ENCODE data around the gene IFT57.

Gene IFT57

GRCh38 chr3:108239082-108239481 is 16.9 kb upstream of the IFT57 start:
- TF ChIP-seq CTCF (IDR thresholded peaks at IDR 0.05) = no peak
- Histone ChIP-seq H3K9me3 (no peaks in the 10 kb centered on the region), H3K27ac (no peak overlapping the region), H3K4me1 (no peaks in the 10 kb centered on the region), H3K36me3 (no peaks in the 10 kb centered on the region), H3K27me3 (no peaks in the 10 kb centered on the region), H3K4me3 (no peak overlapping the region)
- intact Hi-C loops (cut with DNase I; ENCODE audit: low total_unique reads) = no loop called here
- DNase-seq = no peak

- H3K4me1 ChIP-seq = no peaks in the 10 kb centered on the region
- intact Hi-C loops (cut with DNase I; ENCODE audit: low total_unique reads) = no loop called here
- H3K36me3 ChIP-seq = no peaks in the 10 kb centered on the region
- no peaks in the 10 kb centered on the region for H3K27me3 ChIP-seq
- no peak for DNase-seq
- TF ChIP-seq CTCF (IDR thresholded peaks at IDR 0.05) = no peak
- H3K9me3 ChIP-seq = no peaks in the 10 kb centered on the region
- no peak overlapping the region for H3K4me3 ChIP-seq
- no peak overlapping the region for H3K27ac ChIP-seq
These were observed 13.1 kb upstream of the IFT57 start for GRCh38 chr3:108235290-108235689.

- Histone ChIP-seq H3K36me3 (no peaks in the 10 kb centered on the region), H3K9me3 (no peaks in the 10 kb centered on the region), H3K27me3 (no peaks in the 10 kb centered on the region), H3K4me3 (no peak overlapping the region), H3K4me1 (no peaks in the 10 kb centered on the region), H3K27ac (no peak overlapping the region)
- no peak for DNase-seq
- intact Hi-C loops (cut with DNase I; ENCODE audit: low total_unique reads) = no loop called here
- no peak for TF ChIP-seq CTCF (IDR thresholded peaks at IDR 0.05)
These were observed 12.2 kb upstream of the IFT57 start for GRCh38 chr3:108234387-108234957.

- Histone ChIP-seq H3K27ac (no peak overlapping the region), H3K9me3 (no peaks in the 10 kb centered on the region), H3K27me3 (no peaks in the 10 kb centered on the region), H3K4me3 (no peak overlapping the region), H3K4me1 (peaks cover 0 to 8% (median under 1%) of the 10 kb centered on the region in 4 donors), H3K36me3 (no peaks in the 10 kb centered on the region)
- DNase-seq = no peak
- intact Hi-C loops (cut with DNase I; ENCODE audit: low total_unique reads) = no loop called here
- TF ChIP-seq CTCF (IDR thresholded peaks at IDR 0.05) = no peak
These were observed 6.1 kb upstream of the IFT57 start for GRCh38 chr3:108228286-108228685.

GRCh38 chr3:108227131-108227530 is 4.9 kb upstream of the IFT57 start:
- H3K36me3 ChIP-seq = no peaks in the 10 kb centered on the region
- no peak overlapping the region for H3K4me3 ChIP-seq
- peaks cover 0 to 14% (median 3%) of the 10 kb centered on the region in 4 donors for H3K4me1 ChIP-seq
- H3K27me3 ChIP-seq = no peaks in the 10 kb centered on the region
- intact Hi-C loops (cut with DNase I; ENCODE audit: low total_unique reads) = no loop called here
- H3K27ac ChIP-seq = no peak overlapping the region
- no peak for TF ChIP-seq CTCF (IDR thresholded peaks at IDR 0.05)
- no peak for DNase-seq
- no peaks in the 10 kb centered on the region for H3K9me3 ChIP-seq

- intact Hi-C loops (cut with DNase I; ENCODE audit: low total_unique reads) = no loop called here
- Histone ChIP-seq H3K9me3 (no peaks in the 10 kb centered on the region), H3K27me3 (no peaks in the 10 kb centered on the region), H3K4me1 (peaks cover 0 to 24% (median 12%) of the 10 kb centered on the region in 4 donors), H3K36me3 (no peaks in the 10 kb centered on the region), H3K4me3 (no peak overlapping the region), H3K27ac (no peak overlapping the region)
- no peak for TF ChIP-seq CTCF (IDR thresholded peaks at IDR 0.05)
- DNase-seq = no peak
These were observed 3.0 kb upstream of the IFT57 start for GRCh38 chr3:108225221-108225620.

Measured in tibial artery (tissue), 4 donors.